ENCODE data around the gene DYNC1H1. TPM values are rescaled to one million over a fixed set of nuclear protein-coding genes. Genes with fewer than 3 reads are reported as not detected.

The DYNC1H1 gene
- total RNA-seq, result 285 and 295 TPM in 2 replicates

DNA sequence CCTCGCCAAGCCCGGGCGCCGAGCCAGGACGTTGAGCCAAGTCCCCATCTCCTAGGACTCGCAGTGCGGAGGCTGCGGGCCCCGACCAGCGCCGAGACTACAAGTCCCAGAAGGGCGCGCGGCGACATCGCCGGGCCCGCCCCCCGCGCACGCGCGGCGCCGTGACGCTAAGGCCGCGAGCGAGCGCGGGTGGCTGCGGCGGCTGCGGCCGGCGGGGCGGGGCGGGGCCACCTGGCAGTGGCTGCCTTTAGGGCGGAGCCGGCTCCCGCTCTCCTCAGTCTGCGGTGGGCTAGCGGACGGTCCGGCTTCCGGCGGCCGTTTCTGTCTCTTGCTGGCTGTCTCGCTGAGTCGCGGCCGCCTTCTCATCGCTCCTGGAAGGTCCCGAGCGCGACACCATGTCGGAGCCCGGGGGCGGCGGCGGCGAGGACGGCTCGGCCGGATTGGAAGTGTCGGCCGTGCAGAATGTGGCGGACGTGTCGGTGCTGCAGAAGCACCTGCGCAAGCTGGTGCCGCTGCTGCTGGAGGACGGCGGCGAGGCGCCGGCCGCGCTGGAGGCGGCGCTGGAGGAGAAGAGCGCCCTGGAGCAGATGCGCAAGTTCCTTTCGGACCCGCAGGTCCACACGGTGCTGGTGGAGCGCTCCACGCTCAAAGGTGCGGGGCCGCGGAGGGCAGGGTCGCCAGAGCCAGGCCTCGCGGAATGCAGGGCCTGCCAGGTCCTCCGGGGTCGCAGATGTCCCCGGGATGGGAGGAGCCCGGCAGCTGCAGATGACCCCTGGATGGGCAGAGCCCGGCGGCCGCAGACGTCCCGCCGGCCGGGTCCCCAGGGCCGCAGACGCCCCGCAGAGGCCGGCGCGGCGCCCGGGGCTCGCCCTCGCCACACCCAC lies at the start of gene DYNC1H1:
TSS of gene DYNC1H1 (plus strand) at position 277 of the 884 bp plus-strand sequence. CDS start at position 396, 119 bp downstream.
- intact Hi-C loops (cut with micrococcal nuclease), result loop anchor here (1.0 to 10.0 kb wide), 13 partner anchors 16 to 630 kb away; partner anchors contain the start of genes ANKRD9, HSP90AA1, MOK and RCOR1

DNA sequence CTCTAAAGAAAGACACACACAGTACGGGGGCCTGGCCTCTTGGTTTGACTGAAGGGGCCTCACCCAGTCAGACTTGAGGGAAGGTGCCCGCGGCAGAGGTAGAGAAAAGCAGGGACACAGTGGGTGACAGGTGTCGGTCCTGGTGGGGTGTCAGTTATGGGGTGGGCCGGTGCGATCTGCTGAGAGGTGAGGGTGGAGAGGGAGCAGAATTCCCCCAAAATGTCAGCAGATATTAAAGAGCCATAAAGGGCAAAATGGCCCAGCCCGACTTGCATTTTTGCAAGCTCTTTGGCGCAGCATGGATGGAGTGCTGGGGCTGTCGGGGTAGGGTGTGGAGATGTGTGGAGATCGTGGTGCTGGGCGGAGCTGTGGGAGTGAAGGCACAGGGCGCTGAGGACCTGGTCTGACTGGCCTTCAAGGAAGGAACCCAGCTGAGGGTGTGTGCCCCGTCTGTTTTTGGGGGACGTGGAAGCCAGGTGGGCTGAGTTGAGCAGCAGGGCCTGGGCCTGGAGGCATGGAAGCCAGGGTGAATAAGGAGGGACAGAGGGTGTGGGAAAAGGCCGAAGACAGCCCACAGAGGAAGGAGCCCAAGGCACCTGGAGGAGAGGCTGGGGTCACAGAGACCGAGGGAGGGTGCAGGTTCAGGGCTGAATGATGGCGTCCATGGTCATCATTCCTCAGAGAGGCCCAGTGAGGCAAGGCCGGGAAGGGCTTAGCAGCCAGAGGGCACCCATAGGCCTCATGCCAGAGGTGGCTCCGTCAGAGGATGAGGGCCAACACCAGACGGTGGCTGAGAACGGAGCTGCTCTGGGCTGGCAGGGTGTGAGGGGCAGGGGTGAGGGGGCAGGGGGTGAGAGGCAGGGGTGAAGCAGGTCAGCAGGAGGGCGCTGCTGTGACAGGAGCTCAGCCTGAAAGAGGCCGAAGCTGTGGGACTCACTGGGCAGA lies 48.2 kb upstream of the DYNC1H1 start:
- intact Hi-C loops (cut with micrococcal nuclease), result no loop called here

DNA sequence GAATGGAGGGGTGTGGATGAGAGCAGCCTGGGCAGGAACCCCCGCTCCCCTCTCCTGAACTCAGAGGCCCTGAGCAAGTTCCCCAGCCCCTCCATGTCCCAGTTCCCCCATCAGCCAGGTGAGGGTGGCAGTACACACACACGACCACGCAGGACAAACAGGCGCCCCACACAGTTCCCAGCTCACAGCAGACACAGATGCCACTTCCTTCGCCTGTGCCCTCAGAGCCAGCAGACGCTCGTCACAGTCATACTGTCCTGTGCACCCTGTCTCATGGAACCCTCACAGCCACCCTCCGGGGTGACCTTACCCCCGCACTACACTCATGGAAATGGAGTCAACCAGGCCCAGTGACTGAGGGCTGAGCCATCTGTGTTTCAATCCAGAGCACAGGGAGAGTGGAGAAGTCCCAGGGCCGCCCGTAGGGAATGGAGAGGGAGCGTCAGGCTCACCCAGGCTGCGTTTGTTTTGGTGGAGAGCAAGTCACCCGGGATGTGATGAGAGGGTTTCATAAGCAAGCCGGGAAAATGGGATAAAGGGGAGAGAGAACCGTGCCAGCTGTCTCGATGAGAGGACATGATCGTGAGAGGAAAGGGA lies 47.5 kb upstream of the DYNC1H1 start:
- intact Hi-C loops (cut with micrococcal nuclease), result no loop called here

DNA sequence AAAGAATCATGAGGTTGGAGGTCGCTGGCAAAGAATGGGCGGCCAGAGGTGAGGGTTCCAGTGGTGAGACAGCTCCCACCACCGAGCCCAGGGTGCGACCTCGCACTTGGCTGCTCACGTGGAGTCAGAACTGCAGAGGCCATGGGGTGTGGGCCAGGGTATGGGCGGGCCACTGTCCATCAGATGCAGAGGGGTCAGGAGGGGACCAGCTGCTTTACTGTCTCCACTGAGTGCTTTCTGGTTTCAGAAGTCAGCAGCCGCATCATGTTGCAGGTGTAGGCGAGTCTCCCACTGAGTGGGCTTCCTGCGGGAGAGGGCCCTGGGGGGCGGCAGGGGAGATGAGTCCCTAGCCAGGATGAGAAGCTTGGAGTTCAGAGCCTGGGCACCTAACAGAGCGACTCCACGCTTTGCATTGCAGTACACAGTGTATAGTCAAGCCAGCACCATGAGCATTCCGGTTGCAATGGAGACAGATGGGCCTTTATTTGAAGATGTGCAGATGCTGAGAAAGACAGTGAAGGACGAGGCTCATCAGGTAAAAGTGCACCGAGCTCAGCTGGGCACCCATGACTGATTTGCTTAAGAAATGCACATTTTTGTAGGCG lies 46.9 kb upstream of the DYNC1H1 start:
- intact Hi-C loops (cut with micrococcal nuclease), result no loop called here

DNA sequence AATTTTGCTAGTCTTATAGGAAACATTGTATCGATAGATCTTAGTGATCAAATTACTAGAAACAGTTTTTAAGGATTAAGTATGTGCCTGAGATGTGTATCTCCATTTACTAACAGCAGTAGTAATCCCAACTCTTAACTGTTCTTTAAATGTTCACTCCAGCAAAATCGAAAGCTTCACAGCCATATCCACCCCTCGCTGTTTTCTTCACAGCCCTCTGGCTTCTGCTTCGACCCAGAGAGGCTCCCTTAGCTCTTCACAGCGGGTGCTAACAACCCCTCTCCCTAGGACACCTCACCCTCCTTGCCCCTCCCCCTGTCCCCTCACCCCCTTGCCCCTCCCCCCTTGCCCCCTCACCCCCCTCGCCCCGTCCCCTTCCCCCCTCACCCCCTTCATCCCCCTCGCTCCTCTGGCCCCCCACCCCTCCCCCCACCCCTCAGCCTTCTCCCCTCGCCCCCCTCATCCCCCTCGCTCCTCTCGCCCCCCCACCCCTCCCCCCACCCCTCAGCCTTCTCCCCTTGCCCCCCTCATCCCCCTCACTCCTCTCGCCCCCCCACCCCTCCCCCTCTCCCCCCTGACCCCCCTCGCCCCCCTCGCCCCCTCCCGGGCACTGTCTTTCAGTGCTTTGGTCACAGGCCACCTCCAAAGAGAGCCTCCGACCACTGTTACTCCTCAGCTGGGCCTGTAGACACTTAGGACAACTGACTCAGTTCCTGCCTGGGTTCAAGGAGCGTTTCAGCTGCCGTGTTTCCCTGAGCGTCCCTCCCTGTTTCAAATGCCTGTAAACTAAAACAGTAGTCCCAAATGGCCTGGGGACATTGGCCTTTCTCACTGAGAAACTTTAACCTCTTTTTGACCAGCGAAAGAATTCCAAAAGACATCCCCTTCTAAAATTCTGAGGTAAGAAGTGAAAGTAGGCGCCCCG lies 46.0 kb upstream of the DYNC1H1 start:
- intact Hi-C loops (cut with micrococcal nuclease), result no loop called here

DNA sequence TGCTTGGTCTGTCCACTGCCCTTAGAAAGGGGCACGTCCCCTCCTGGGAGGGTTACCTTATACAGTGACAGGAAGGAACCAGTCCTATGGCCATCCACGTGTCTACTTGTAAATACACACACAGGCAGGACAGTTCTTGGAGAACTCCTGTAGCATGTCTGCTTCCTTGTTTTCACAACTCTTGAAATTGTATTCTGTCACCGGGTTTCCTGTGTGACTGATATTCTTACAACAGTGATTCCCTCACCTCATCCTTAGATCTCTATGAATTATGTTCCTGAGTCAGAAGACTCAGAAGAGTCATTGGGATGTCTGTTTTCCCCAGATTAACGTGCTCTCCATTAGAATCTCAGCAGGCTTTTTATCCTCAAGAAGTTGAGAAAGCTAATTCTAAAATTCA lies 44.1 kb upstream of the DYNC1H1 start:
- intact Hi-C loops (cut with micrococcal nuclease), result no loop called here

DNA sequence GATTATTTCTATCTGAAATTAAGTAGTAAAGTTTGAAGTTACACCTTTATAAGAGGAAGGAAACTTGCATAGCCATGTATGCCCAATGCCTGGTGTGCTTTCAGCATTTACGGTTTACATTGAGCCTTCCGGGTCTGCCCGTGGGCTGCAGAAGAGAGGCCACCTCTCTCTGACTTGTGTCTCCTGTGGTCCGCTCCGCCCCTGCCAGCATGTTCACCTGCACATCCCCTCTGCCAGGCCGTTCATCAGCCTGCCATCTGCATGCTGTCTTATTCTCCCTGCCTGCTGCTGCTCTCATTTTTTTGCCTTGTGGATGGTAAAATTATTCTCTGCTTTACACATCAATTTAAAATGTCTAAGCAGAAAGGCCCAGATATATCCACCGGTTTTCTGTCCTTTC lies 41.5 kb upstream of the DYNC1H1 start:
- intact Hi-C loops (cut with micrococcal nuclease), result no loop called here

DNA sequence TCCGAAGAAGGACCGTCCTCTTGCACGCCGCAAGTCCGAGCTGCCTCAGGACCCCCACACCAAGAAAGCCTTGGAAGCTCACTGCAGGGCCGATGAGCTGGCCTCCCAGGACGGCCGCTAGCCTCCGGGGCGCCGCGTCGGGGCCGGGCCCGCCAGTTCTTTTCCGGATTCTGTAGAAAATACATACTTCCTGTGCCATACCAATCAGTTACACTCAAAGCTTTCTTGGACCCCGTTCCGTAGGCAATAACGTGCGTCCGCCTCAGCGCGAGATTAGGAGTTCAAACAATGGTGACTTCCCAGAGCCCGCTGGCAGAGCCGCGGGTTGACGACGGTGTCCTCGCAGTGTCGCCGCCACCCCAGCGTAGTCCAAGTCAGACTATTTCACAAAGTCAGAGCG lies 39.2 kb upstream of the DYNC1H1 start:
- intact Hi-C loops (cut with micrococcal nuclease), result no loop called here

DNA sequence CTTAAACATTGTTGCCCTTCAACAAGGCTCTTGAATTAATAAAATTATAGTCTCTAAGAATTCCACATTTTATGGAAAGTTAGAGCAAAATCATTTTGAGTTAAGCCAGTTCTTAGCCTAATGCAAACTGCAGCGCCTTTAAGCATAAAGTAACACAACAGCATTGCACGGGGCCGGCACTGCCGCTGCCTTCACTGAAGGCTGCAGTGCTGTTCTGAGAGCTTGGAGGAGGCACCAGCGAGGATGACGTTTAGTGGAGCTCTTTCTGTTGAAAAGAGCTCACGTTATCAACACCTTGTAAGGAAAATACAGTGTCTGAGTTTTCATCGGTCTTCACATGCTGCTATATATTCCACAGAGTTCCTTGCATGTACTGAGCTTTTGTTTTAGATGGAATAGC lies 38.3 kb upstream of the DYNC1H1 start:
- intact Hi-C loops (cut with micrococcal nuclease), result no loop called here

DNA sequence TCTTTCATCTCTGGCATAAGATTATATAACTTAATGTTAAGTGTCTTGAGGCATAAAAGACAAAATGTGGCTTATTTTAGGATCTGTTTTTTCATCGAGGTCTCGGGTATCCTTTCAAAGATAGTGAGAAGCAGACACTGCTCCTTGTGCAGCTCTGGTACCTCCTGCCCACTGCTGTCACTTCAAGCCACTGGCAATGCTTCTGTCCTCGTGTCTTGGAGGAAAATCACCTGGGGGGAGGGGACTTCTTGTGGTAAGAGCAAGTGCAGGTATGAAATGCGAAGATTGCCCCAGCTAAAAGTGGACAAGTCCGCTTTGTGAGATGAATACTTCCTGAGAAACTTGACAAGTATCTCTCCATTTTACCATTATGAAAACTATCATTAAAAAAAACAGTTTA lies 37.8 kb upstream of the DYNC1H1 start:
- intact Hi-C loops (cut with micrococcal nuclease), result no loop called here

DNA sequence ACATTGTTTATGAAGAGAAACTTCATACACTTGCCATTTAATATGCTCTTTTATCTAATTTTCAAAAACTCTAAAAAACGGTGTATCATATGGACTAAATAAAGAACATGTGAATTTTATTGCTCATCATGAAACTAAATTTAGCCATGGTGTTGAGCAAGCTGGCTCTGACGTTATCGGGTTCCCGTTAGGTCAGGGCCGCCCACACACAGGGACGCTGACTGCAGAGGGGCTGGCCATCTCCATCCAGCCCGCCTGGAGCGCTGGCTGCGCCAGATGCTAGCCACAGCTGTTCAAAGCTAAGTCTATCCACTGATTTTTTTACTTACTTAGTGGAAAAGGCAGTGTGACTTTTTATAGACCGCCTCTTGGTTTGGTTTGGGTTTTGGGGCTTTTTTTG lies 36.5 kb upstream of the DYNC1H1 start:
- intact Hi-C loops (cut with micrococcal nuclease), result no loop called here

DNA sequence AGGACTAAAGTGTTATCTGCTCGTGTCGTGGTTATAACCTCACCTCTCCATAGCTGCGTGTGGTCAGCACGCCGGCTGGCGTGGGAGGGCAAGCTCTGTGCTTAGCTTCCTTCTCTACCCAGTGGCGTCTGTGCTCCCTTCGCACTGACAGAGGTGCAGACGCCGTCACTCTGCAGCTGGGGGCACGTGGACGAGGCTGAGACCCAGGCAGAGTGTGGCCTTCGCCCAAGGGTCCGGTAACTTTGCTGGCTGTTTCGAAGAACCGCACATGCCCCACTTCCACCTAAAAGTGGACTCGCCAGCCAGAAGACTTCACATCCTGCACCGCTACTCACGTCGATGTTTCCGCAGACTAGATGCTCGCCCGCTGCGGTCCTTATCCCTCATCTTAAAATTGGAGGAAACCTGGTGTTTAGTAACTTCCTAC lies 35.9 kb upstream of the DYNC1H1 start:
- intact Hi-C loops (cut with micrococcal nuclease), result no loop called here

DNA sequence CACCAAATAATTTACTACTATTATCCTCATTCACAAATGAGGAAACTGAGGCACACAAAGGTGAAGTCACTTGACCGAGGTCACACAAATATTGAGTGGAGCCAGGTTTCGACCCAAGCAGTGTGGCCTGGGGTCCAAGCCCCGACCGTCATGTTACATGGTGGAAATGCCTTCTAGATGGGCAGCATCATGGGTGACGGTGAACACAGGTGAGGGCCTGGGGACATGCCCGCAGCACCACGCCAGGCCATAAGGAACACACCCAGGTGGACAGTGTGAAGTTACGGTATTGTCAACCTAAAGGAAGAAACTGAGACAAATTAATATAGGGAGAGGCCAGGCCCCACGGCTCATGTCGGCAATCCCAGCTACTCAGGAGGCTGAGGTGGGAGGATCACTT lies 35.3 kb upstream of the DYNC1H1 start:
- intact Hi-C loops (cut with micrococcal nuclease), result no loop called here

DNA sequence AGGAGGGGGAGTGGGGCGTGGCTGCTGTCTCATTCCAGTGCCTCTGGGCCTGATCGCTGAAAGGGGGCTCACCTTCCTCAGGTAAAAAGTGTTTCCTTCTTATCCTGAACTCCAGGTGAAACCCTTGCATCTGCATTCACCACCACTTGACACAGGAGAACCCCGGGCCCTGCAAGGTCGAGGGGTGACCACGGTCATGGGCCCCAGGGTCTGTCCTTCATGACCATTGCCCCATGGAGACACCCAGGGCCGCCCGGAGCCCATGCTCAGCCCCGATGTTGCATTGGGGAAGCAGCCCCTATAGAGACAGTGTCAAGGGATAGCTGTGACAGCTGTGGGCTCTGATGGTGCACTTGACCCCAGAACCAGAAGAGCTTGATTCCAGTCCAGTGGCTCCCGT lies 34.4 kb upstream of the DYNC1H1 start:
- intact Hi-C loops (cut with micrococcal nuclease), result no loop called here

DNA sequence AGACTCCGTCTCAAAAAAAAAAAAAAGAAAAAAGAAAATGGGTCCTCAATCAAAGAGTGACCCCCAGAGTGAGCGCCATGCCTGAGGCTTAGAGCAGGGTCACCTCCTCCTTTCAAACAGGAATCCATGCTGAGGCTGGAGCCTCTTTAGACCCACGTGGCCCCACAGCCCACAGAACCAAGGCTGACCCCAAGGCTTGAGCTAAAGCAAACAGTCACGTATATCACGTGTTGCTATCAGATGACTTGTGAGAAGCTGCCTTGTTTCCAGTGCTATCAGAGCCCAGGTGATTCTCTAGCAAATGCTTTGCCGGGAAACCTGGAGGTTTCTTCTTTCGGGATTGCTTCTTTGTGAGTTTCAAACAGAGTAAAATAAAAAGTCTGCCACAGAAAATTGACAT lies 31.7 kb upstream of the DYNC1H1 start:
- intact Hi-C loops (cut with micrococcal nuclease), result no loop called here

DNA sequence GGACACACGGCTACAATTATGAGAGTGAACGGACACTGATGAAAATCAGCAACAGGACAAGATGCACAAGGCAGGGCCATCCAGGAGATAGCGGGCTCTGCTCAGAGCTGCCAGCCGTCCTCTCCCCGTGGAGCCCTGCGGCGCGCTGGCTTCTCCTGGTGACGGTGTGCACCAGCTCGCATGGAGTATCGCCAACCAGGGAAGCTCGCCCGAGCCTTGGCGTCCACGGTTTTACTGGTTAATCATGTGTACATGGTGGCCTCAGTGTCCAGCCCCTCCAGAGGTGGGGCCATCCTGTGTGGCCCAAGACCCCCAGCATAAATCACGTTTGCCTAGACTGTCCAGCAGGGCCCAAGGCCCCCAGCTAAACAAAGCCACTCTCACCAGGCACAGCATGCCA lies 31.2 kb upstream of the DYNC1H1 start:
- intact Hi-C loops (cut with micrococcal nuclease), result no loop called here

DNA sequence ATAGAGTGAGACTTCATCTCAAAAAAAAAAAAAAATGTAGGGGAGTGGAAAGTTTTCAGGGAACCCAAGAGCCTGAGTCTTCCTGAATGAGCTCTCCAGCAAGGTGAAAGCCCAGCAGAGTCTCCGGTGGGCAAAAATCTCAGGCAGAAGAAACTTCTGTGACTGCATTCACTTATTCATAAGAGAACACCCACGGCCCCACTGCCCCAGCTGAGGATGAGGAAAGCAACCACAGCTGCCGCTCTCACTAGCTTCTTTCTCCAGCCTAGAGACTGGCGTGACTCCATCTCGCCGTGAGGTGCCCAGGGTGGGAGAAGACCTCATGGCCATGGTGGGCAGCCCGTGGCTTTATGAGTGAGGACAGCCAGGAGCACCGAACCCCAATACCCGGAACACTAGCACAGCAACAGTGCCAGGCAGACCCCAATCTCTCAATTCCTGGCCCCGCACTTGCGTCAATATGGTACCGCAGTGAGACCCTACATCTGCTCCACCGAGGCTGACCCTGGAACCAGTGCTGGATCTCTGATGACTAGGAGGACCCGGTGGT lies 29.7 kb upstream of the DYNC1H1 start:
- intact Hi-C loops (cut with micrococcal nuclease), result no loop called here

DNA sequence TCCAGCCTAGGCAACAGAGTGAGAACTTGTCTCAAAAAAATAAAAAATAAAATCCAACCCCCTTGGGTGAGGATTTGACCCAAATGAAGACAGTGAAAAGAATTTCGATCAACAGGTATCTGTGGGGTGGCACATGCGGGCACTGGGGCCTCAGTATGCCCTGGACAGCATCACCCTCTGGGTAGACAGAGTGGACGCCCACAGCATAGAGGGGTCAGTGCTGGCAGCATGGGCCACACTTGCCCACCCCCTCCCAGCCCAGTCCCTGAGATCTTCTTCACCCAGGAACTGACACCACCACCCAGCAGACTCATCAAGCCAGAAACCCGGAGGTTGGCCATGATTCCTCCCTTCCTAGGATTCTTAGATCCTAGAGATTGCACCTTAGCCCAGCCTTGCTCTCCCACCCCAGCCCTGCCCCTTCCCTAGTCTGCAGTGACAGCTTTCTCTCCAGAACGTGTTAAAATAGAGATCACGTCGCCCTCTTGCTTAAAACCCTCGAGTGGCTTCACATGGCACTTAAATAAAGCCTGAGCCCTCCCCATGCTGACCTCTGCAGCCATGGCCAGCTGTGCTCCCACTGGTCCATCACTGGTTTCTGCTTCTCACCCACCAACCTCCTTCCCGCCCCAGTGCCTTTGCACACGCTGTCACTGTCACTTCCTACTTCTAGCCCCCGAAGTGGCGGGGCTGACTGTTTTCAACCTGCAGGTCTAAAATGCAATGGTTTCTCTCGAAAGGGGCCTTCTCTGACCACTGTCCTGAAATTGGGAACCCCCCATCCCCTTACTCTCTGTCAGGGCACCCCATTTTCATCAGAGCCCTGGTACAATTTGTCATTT lies 26.2 kb upstream of the DYNC1H1 start:
- intact Hi-C loops (cut with micrococcal nuclease), result no loop called here

DNA sequence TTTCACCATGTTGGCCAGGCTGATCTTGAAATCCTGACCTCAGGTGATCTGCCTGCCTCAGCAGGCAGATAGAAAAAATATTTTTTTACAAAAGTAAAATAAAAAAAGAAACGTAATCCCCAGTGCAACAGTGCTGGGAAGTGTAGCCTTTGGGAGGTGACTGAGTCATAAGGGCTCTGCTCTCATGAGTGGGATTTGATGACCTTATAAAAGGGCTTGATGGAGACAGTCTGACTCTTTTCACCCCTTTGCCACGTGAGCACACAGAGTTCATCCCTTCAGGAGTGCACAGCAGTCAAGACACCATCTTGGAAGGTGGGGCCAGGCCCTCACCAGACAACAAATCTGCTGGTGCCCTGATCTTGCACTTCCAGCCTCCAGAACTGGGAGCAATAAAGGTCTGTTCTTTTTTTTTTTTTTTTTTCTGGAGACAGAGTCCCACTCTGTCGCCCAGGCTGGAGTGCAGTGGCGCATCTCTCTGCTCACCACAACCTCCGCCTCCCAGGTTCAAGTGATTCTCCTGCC lies 24.7 kb upstream of the DYNC1H1 start:
- intact Hi-C loops (cut with micrococcal nuclease), result no loop called here

All from T-helper 1 cell treated with Interleukin-12 subunit alpha and Interleukin-12 subunit beta and Interleukin-4 antibody, amounts not matched to agents 30 ng/mL and 1 ng/mL, for 36 hours (primary cell).